Cardiac muscle cell (in vitro differentiated cells and primary cell): ENCODE measurements around the gene TRMT13. TPM values are rescaled to one million over a fixed set of nuclear protein-coding genes. Genes with fewer than 3 reads are reported as not detected.

Source experiments
- DNase-seq, 2 donors: peaks; one replicate each; pipeline versions ENCODE4 v3.0.0 to v3.0.0-alpha.2; 2010 to 2017; ENCODE audit warnings: low read depth in 1 of 2, low spot score in 1 of 2
- H3K27ac ChIP-seq: fragments of 200-600 bp; sonication (generic); 2 replicates; pipeline ENCODE4 v1.5.1; 2016
- H3K27me3 ChIP-seq: fragments of 200-600 bp; sonication (generic); 2 replicates; pipeline ENCODE4 v1.6.0; 2016; ENCODE audit warnings: control low read depth
- H3K36me3 ChIP-seq: fragments of 200-600 bp; sonication (generic); 2 replicates; pipeline ENCODE4 v1.5.1; 2016; ENCODE audit warnings: control low read depth
- H3K4me1 ChIP-seq: fragments of 200-600 bp; sonication (generic); 2 replicates; pipeline ENCODE4 v1.8.1; 2017; ENCODE audit warnings: low read depth, mild to moderate bottlenecking, mixed run types
- H3K4me3 ChIP-seq: fragments of 200-600 bp; sonication (generic); 2 replicates; pipeline ENCODE4 v1.5.1; 2016; ENCODE audit warnings: mild to moderate bottlenecking
- H3K9me3 ChIP-seq: fragments of 200-600 bp; sonication (generic); 2 replicates; pipeline ENCODE4 v1.5.1; 2017; ENCODE audit warnings: low read depth, mild to moderate bottlenecking, control low read depth
- polyA plus RNA-seq: library from polyadenylated mRNA; unstranded; fragments of >200 nt; fragmentation: Nextera tagmentation; extraction: Ambion mirVana; gene quantifications from 2 replicates; pipeline ENCODE4 v1.2.1, GENCODE V29; 2016
- total RNA-seq: library from RNA; depleted of rRNA; stranded (reverse); fragments of >200 nt; gene quantifications from 2 replicates; pipeline ENCODE4 v1.2.3, GENCODE V29; 2016
- TF ChIP-seq, protein P1 (sequence below): IDR thresholded peaks from 2 replicates; pipeline ENCODE4 v1.5.1; 2012; ENCODE audit warnings: low read depth, mild to moderate bottlenecking, low read length

The TRMT13 gene
- total and polyA plus RNA-seq, 2 experiments from 2014 or later: 15.0 to 15.8 TPM

- Histone ChIP-seq H3K36me3 (peaks cover 71% of the 10 kb centered on the region), H3K4me1 (peaks cover 7% of the 10 kb centered on the region), H3K4me3 (no peak overlapping the region), H3K27me3 (no peaks in the 10 kb centered on the region), H3K27ac (no peak overlapping the region), H3K9me3 (no peaks in the 10 kb centered on the region)
- TF ChIP-seq, protein P1, sequence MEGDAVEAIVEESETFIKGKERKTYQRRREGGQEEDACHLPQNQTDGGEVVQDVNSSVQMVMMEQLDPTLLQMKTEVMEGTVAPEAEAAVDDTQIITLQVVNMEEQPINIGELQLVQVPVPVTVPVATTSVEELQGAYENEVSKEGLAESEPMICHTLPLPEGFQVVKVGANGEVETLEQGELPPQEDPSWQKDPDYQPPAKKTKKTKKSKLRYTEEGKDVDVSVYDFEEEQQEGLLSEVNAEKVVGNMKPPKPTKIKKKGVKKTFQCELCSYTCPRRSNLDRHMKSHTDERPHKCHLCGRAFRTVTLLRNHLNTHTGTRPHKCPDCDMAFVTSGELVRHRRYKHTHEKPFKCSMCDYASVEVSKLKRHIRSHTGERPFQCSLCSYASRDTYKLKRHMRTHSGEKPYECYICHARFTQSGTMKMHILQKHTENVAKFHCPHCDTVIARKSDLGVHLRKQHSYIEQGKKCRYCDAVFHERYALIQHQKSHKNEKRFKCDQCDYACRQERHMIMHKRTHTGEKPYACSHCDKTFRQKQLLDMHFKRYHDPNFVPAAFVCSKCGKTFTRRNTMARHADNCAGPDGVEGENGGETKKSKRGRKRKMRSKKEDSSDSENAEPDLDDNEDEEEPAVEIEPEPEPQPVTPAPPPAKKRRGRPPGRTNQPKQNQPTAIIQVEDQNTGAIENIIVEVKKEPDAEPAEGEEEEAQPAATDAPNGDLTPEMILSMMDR: no peak
- no peak for DNase-seq
Observed at GRCh38 chr1:100142343-100142742, 9.4 kb downstream of the TRMT13 start.

DNA sequence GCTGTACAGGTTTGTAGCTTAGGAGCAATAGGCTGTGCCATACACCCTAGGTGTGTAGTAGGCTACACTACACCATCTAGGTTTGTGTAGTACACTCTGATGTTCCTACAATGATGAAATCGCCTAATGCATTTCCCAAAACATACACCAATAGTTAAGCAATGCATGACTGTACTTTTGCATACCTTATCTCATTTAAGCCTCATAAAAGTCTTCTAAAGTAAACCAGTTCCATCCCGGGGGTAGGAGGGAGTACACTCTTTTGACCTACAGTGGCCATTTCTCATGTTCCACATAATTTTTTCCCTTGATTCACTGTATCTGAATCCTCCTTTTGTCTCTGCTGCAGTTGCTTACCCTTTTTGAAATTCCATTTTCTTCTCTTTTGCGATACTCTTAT lies 12.2 kb downstream of the TRMT13 start:
- Histone ChIP-seq H3K36me3 (peaks cover 53% of the 10 kb centered on the region), H3K9me3 (no peaks in the 10 kb centered on the region), H3K4me1 (peaks cover 7% of the 10 kb centered on the region), H3K27ac (no peak overlapping the region), H3K27me3 (no peaks in the 10 kb centered on the region), H3K4me3 (no peak overlapping the region)
- TF ChIP-seq, protein P1: no peak
- no peak for DNase-seq

DNA sequence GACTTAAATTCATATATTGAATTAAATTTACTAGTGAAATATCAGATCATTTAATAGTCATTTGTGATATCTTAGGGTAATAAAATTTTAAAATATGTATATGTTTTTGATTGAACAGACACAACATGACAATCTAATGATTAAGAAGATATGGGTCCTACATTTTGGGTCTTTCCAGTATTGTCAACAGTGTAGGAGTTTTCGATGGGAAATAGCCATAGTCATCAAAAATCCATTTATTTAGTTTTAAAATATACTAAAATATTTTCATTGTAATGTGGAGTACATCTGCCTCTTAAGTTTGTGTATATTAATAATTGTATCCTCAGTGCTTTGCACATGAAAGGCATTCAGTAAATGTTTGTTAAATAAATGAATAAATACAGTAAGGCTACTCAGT lies 14.0 kb downstream of the TRMT13 start:
- H3K27me3 ChIP-seq: no peaks in the 10 kb centered on the region
- H3K4me3 ChIP-seq: no peak overlapping the region
- TF ChIP-seq, protein P1: no peak
- H3K9me3 ChIP-seq: no peaks in the 10 kb centered on the region
- no peak for DNase-seq
- H3K27ac ChIP-seq: no peak overlapping the region
- peaks cover 7% of the 10 kb centered on the region for H3K4me1 ChIP-seq
- peaks cover 41% of the 10 kb centered on the region for H3K36me3 ChIP-seq

DNA sequence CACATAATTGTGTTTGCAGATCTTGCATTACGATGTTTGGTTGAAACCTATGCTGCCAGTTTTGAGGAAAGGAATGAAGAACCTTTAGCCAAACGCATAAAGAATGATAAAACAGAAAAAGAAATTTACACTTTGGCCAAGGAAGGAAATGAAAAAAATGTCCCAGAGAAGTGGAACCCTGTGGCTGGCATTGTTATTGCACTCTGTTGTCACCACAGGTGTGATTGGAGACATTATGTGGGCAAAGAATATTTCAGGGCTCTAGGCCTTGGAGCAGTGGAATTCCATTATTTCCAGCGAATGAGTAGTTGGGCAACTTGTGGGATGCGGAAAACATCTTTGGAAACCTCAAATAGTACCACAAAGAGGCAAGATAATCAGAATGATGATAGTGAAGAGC lies 14.9 kb downstream of the TRMT13 start:
- DNase-seq: no peak

DNA sequence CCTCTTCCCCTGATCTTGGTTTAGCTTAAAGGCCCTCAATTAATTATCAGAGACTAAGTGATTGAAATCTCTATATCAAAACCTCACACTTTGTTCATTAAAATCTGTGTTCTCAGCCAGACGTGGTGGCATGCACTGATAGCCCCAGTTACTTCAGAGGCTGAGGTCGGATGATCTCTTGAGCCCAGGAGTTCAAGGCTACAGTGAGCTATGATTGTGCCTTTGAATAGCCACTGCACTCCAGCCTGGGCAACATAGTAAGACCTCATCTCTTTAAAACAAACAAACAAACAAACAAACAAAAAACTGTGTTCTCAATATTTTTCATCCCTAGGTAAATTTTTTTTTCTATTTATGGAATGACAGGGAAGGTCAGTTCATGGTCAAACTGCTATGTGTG lies 18.7 kb downstream of the TRMT13 start:
- no peaks in the 10 kb centered on the region for H3K27me3 ChIP-seq
- H3K4me1 ChIP-seq: no peaks in the 10 kb centered on the region
- DNase-seq: no peak
- H3K9me3 ChIP-seq: no peaks in the 10 kb centered on the region
- H3K36me3 ChIP-seq: peaks cover 31% of the 10 kb centered on the region
- H3K27ac ChIP-seq: no peak overlapping the region
- TF ChIP-seq, protein P1: no peak
- H3K4me3 ChIP-seq: no peak overlapping the region

More for the DNA sequence above, 14.9 kb downstream of the TRMT13 start:
- H3K27ac ChIP-seq: no peak overlapping the region
- peaks cover 44% of the 10 kb centered on the region for H3K36me3 ChIP-seq
- H3K4me3 ChIP-seq: no peak overlapping the region
- TF ChIP-seq, protein P1: no peak
- H3K9me3 ChIP-seq: no peaks in the 10 kb centered on the region
- no peaks in the 10 kb centered on the region for H3K4me1 ChIP-seq
- H3K27me3 ChIP-seq: no peaks in the 10 kb centered on the region

DNA sequence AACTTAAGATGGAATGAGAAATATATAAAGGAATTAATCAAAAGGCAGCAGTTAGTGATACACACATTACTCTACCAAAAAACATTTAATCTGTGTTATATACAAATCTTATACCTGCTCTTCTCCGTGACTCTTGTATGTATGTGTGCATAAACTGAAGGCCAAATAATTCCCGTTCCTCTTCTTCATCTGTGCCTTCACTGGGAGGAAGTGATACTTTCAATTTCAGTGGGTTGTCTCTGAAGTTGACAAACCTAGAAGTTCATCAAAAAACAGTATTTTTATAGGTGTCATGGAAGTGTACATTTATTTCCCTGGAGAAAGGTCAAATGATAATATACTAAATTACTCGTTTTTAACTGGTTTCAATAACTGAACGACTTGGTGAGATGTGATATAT lies 19.3 kb downstream of the TRMT13 start:
- Histone ChIP-seq H3K27ac (no peak overlapping the region), H3K27me3 (no peaks in the 10 kb centered on the region), H3K9me3 (no peaks in the 10 kb centered on the region), H3K4me1 (no peaks in the 10 kb centered on the region), H3K4me3 (no peak overlapping the region), H3K36me3 (peaks cover 30% of the 10 kb centered on the region)
- no peak for DNase-seq
- TF ChIP-seq, protein P1: no peak
